Inferior parietal cortex (tissue), 1 donor: ENCODE results near the gene CACNA2D4.

Source experiments
- DNase-seq: peaks from one replicate; pipeline ENCODE4 v3.0.0-alpha.2; 2016; ENCODE audit errors: extremely low spot score

The CACNA2D4 gene

DNA sequence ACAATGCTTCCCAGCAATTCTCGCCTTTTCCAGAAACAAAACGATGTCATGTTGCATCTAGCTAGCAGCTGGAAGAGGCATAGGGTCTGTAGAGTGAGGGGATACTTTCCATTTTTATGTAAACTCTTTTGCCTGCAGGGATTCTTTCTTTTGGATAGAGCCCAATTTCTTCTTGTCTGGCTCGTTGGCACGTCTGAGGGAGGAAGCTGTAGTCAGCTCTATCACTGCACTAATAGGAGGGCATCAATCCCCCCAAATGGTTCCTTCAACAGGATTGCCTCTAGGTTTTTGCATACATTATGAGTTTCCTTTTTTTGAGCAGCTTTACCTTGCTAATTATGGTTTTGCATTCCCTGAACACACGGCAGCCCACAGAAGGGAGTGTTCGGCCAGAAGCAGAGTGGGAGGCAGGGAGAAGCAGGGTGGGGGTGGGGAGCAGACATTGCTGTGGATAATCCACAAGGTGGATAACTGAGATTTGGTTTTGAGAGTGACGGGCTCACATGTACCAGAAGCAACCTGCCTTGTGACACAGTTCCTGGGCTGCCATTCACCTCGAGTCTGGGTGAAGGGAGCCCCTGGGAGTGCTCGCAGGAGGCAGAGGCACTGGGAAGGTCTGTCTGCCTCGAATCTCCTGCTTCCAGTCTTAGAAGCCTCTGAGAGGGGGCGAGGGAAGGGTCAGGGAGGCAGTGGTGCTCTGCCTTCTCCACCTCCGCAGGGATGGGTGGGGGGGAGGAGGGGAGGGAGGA lies 73.6 kb downstream of the CACNA2D4 start:
- no peak for DNase-seq

DNA sequence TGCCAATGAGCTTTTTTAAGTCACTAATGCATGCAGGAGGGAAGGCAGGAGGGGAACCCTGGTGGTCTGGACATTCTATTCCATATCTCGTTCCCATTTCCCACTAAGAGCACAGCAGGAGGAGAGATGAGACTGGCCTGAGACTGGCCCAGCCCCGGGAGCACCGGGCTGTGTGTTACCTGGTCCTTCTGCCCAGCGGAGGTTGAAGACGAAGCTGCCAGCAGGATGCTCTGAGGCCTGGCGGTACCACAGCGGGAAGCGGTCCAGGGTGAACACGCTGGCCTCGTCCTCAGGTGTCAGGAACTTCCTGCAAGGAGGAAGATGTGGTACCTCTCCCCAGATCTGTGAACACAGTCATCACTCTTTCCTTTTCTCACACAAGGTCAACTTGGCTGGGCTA lies 74.2 kb downstream of the CACNA2D4 start:
- no peak for DNase-seq

DNA sequence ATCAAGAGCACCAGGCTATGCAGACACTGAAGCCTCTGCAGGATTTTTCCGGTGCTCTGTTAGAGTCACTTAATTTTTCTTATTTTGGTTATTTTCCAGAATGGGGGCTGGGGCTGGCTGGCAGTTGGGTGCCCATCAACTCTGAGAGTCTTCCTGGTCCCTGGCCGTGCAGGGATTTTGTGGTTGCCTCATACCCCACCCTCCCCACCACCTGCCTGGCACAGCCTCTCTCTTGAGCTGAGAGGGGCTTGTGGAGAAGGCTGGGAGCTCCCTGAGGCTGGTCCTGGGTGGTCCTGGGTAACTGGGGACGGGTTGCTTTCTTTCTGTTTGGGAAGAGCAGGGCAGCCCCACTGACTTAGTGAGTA lies 74.8 kb downstream of the CACNA2D4 start:
- no peak for DNase-seq

DNA sequence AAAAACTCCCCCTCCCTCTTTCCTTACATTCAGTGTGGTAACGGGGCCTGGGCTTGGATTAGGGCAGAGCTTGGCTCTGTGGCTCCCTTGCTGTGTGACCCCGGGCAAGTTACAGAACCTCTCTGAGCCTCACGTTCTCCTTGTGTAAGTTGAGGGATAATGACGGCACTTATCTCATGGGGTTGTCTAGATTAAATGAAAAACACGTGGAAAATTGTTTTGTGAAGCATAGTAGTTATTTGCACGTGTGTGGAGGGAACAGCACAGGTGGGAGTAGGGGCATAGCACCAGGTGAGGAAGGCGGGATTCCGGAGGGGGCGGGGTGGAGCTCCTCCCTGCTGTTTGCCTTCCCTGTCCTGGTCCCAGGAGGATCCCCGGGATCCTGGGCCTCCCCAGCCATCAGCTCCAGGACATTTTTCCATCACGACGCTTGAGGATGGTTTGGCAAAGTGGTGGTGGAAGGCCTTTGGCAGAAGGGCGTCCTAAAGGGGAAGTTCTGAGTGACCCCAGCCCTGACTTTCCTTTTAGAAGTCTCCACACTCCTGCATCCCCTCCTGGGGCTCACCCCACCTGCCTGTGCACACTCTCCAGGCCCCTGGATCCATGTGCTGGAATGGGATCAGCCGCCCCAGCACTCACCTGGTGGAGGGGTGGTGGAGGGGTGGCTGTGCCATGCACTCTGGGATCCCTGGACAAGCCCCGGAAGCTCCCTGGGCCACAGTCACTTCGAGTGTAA lies 75.4 kb downstream of the CACNA2D4 start:
- no peak for DNase-seq

DNA sequence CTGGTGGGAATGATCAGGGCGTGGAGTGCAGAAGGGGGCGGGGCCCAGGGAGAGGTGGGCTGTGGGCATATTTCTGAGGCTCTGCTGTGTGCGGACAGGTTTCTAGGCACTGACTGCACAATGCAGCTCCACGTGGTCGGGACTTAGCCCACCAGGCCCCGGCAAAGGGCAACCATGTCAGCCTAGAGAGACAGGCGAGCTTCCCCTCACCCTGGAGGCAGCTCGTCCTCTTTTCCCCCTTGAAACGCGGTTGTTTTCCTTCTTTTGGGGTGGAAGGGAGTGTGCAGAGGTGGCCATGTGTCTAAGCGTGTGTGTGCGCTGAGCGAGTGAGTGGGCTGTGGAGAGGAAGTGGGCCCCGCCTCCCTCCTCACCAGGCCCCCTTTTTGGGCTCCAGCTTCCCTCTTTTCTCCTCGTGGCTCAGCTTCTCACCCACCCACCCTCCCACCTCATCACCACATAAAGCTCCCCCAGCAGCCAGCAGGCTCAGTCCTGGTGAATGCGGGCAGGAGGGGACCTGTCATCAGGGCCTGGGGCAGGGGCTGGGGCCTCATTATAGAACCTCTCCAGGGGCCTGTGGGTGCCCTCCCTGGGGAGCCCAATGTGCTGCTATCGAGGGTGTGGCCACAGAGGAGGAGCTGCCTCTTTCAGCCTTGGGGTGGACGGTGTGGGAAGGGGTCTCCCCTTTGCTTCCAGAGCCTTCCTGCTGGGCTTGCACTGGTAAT lies 76.1 kb downstream of the CACNA2D4 start:
- DNase-seq: no peak

DNA sequence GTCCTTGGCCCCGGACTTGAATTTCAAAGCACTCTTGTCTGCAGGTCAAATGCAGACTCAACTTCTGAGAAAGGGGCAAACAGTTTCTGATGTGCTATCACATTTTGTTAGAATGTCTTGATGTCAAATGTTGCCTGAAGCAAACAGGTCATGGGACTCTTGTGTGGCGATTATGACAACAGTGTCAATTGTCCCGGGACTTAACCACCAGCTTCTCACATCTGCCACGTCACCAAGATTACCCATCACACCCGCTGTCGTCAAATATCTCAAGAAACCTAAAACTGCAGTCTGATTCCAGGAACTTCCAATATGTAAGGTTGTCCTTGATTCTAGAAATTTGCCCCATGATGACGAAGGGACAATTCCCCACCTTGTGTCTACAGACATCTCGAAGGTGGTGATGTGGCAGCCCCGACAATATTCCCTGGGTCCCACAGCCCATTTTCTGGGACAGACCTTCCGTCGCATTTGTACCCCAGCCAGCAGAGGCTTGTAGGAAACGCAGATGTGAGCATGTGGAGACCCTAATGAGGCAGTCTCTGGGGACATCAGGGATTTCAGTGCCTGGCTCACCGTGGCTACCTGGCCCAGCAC lies 76.8 kb downstream of the CACNA2D4 start:
- DNase-seq: no peak

DNA sequence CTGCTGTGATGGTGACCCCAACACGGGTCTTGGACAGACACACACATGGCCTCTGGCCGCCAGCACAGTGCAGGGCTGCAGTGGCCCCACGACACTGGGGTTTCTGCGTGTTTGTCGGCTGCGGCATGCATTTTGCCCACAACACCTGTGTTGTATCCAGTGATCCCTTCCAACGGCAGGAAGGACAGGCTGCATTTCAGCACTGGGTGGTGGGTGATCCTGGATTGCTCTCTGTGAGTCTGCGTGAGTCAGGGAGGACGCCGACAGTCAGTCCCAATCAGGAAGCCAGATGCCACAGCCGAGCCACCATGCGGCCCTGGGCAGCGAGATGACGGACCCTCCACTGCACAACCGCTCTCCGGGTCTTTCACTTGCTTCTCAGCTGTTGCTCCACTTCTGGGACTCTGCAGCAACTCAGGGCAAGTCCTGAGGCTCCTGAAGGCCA lies 77.4 kb downstream of the CACNA2D4 start:
- no peak for DNase-seq

DNA sequence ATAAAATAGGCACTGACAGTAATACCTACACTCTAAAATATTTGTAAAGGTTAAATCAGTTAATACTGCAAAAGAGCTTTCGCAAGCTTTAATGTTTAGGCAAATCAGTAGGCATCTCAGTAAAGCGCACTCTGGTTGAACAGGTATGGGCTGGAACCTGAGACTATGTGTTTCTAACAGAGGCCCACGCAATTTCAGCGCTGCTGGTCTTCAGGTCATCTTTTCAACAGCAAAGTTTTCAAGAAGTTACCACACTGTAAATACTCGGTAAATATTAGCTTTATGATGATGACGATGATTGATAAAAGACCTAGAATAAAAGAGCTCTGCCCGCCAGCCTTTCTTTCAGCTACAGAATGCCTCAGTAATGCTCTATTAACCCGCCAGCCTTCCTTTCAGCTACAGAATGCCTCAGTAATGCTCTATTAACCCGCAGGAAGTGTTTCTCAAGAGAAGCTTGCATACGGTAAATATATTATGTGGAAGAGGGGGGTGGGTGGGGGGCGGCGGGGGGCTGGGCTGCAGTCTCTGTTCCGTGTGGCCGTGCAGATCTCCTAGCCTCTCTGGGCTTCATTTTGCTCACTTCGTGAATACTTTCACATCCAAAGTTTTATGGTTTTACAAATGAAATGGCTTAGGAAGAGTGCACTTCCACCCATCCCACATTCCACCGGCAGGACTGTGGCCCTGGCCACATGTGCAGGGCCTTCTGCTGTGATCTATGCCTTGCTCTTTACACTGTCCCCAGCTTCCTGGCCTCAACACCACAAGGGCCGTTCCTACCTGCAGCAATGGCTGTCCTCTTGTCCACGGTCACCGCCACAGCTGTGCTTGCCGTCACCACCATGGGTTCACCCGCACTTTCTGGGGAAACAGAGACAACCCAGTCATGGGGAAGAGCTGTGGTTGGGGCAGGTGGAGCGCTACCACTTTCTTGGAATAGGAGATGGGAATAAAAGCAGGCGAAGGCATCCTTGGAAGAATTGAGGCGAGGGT lies 78.2 kb downstream of the CACNA2D4 start:
- no peak for DNase-seq

DNA sequence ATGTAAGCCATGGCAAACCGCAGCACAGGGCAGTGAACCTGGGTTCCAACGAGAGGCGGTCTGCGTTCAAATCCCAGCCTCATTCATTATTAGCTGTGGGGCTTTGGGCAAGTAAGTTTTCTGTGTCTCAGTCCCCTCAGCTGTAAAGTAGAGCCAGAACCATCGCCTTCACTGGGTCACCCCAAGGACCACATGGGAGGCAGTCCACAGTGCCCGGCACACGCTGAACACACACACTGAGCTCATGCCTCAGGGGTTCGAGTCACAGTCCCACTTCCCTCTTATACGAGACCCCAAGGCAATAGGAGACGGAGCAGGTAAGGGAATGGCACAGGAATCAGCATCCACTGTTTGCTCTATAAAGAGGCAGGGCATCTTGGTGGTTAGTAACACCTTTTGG lies 79.0 kb downstream of the CACNA2D4 start:
- no peak for DNase-seq

DNA sequence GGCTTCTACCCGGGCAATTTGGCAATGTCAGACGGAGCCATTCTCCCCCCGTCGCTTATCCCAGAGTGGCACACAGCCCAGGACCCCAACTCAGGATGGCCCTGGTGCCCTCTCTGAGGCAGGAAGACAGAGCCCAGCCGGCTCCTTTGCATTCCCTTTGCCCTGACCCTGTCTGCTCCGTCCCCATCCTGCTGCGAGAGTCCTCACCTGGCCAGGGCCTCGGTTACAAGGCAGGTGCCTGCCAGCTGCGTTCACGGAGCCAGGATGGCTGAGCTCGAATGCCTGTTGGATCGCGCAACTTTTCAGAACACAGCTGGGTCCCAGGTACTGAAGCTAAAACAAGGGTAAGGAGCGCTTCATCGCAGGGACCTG lies 79.5 kb downstream of the CACNA2D4 start:
- no peak for DNase-seq

DNA sequence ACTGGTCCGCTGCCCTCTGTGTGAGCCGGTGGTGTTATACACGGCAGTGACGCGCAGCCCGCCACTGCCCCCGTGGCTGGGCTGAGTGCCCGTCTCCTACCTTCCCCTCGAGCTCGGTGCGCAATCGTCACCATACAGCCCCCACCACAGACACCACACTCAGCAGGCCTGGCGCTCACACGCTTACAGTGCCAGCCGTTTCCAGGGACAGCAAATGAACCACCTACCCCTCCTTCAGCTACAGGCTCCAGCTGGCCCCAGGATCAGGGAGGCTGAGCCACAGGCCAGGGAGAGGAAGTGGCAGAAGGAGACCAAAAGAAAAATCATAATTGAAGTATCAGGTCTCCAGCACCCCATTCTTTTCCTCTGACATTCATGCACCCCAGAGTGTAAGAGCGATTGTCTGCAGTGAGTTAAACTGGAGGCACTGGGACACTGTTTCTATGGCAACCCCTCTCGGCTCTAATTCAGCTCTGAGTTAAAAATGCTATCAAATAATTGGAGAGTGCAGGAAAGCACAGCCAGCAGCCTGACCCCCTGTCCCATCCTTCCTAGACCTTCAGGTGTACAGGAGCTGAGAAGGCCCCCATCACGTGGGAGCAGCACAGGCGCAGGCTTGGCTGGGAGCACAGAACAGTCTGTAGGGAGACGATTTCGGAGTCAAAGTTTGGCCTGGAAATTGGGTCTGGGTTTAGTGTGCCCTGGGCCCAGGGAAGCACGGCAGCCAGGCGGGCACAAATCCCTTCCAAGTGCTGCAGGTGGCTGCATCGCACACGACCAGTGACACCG lies 80.1 kb downstream of the CACNA2D4 start:
- DNase-seq: no peak

DNA sequence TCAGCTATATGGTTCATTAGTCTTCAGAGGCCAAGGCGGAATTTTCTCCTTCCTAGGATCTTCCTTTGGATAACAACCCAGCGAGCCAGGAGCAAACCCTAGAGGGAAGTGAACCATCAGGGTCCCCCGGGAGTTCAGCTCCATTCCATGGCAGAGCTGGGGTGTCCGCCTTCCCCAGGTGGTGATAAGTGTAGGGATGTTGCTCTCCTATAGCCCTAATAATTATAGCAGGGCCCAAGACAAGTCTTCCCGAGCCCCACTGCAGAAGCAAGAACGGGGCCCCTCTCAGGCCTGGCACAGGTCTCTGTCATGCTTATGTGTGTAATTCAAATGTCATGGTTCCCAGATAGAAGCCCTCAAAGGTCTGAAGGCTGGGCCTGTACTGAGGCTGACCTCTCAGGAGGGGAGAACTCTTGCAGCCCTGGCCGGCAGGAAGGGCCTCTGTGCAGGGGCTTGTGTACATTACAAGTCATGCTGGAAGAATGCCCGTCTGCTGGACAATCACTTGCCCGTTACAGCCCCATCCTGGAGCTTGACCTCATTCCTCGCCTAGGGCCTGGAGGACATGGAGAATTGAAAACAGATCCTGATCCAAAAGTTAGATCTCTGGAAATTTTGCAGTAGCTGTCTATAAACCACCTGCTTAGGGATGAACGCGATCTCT lies 80.8 kb downstream of the CACNA2D4 start:
- DNase-seq: no peak

DNA sequence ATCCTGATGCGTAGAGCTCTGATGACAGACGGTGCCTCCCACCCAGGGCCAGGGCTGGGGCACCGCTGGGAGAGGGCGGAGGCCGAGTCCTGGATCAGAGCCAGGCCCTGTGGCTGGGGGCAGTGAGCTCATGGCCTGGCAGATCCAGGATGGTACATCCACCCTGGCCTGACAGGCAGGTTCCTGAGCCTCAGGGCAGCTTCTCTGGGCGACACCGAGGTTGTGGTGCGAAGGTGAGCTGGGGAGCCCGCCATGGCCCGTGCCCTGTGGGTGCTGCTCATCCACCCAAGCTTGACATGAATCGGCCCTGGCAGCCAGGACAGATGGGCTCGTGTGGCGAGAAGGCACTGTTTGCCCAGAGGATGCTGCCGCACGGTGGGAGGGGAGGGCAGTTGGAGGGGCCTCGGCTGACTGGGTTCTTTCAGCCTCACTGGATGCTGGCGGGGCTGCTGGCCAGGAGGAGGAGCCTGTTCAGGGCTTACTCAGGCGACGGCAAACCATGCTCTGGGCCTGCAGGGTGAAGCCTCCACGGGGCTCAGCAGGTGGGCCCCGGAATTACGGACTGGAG lies 81.5 kb downstream of the CACNA2D4 start:
- no peak for DNase-seq

DNA sequence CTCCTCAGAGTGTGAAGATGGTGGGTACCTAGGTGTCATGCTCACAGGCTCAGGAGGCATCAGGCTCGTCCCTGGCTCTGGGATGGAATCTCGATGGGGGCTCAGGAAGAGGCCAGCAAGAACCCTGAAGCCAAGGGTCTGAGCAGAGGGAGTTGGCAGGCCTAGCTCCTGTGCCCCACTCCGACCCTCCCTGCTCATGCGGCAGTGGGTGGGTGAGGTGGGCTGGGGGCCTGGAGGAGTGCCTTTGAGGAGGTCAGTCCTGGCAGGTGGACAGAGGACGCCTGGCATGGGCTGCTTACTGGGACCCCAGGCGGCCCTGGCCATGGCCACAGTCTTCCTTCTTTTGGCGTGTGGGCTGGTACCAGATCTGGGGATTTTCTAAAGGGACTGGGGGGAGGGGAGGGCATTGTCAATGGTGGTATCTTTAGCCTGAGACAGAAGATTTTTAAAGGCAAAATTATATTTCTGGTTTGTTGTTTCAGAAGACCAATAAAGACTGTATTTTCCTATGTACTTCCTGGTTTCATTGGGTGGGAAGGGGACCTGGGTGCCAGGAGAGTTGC lies 82.1 kb downstream of the CACNA2D4 start:
- DNase-seq: no peak

DNA sequence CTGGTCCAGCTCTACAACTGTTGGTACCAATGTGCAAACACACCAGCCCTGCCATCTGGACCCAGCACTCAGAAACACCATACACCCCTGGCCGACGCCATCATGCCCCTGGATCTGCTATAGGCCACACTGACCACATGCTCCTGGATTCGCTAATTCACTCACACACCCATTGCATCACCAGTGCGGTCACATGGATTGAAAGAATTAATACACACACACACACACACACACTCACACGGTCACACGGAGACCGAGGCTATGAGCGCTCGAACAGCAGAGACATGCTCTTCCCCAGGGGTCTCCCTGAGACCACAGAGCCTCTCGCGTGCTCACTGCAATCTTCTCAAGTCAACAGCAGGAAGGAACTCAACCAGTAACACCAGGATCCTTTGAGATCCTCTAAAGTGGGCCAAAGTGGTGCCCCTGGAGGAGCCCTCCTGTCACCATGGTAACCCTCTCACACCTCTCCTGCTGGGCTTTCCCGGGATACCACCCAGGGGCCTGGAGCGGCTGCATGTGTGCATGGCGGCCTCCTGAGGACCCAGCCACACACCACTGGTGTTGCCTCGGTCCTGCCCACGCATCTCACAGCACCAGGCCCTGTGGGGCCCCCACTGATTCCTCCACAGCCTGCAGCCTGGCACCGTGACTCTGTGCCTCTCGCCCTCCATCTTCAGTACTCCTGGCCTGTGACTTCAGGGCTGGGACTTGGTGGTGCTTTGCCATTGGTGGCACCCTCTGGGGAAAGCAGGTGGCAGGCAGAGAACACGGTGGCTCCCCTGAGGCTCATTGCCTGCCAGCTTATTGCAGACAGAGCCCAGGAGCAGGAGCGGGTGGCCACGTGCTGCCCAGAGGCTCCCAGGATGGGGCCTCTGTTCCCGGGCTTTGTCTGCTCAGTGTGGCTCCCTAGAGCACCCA lies 83.0 kb downstream of the CACNA2D4 start:
- DNase-seq: no peak

DNA sequence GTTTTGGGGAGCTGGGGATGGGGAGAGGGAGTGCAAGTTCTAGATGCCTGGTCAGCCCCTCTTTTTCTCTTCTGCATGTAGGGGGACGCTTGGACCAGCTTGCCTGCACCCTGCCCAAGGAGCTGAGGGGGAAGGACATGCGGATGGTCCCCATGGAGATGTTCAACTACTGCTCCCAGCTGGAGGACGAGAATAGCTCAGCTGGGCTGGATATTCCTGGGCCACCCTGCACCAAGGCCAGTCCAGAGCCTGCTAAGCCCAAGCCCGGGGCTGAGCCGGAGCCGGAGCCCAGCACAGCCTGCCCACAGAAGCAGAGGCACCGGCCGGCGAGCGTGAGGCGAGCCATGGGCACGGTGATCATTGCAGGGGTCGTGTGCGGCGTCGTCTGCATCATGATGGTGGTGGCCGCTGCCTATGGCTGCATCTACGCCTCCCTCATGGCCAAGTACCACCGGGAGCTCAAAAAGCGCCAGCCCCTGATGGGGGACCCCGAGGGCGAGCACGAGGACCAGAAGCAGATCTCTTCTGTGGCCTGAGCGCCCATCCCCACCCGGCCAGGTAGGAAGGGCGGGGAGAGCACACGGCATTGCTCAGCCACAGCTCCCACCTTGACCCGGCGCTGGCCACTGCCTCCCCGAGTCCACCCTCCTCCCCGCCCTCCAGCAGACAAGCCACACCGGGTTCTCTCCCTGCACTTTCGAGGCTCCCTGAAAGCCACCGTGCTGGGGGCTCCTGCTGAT lies 84.1 kb downstream of the CACNA2D4 start:
- DNase-seq: no peak

DNA sequence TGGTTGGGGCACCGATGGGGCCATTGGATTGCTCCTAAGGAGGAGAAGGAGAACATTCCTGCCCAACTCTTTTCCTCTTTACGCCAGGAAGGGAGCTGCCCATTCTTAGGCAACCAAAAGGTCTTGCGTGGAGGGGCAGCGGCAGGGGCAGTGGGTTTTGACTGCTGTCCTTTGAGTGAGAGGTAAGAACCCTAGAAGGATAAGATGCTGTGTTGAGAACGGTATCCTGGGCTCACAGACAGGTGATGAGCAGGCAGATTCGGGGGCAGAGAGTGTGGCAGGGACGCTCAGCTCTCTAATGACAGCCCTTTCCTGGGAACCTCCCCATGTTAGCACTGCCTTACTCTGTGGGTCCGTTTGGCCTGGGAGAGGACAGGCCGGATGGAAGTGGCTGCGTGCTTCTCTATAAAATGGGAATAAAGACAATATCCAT lies 84.8 kb downstream of the CACNA2D4 start:
- no peak for DNase-seq
